IMR-90 (cell line): ENCODE data around the gene SEMA4A.

Experiments used
- CHD1 ChIP-seq: IDR thresholded peaks from 2 replicates; pipeline ENCODE4 v1.6.1; 2012; ENCODE audit warnings: low read depth, low read length, improper control_type of control experiment
- CTCF ChIP-seq: conservative IDR thresholded peaks from 2 replicates; pipeline ENCODE4 v1.5.1; 2012; ENCODE audit warnings: mild to moderate bottlenecking, low read depth, low read length, improper control_type of control experiment
- ELK1 ChIP-seq: fragments of 150-350 bp; IDR thresholded peaks from 2 replicates; pipeline ENCODE4 v1.6.1; 2016; ENCODE audit warnings: low read depth, mild to moderate bottlenecking, low read length, moderate library complexity, borderline replicate concordance
- MXI1 ChIP-seq: IDR thresholded peaks from 2 replicates; pipeline ENCODE4 v1.6.1; 2012; ENCODE audit warnings: low read depth, mild to moderate bottlenecking, low read length, moderate library complexity, borderline replicate concordance
- POLR2A ChIP-seq: IDR thresholded peaks from 2 replicates; pipeline ENCODE4 v1.6.1; 2012; ENCODE audit warnings: mild to moderate bottlenecking, low read depth, low read length
- RCOR1 ChIP-seq: IDR thresholded peaks from 2 replicates; pipeline ENCODE4 v1.6.1; 2012; ENCODE audit warnings: mild to moderate bottlenecking, low read length, improper control_type of control experiment; ENCODE audit not compliant: insufficient replicate concordance
- USF2 ChIP-seq: fragments of 150-350 bp; IDR thresholded peaks from 2 replicates; pipeline ENCODE4 v1.6.1; 2017; ENCODE audit warnings: mild to moderate bottlenecking, antibody characterized with exemption, low read length, low read depth

GRCh38 chr1:156195853-156196252 is 42.5 kb downstream of the SEMA4A start:
- no peak for TF ChIP-seq POLR2A
- no peak for TF ChIP-seq CTCF
- TF ChIP-seq RCOR1, result no peak
- TF ChIP-seq CHD1, result no peak
- no peak for TF ChIP-seq ELK1
- no peak for TF ChIP-seq MXI1
- TF ChIP-seq USF2, result no peak
